ENCODE results near the gene CHD9. TPM values are rescaled to one million over a fixed set of nuclear protein-coding genes. Genes with fewer than 3 reads are reported as not detected.

CHD9 gene
- polyA plus RNA-seq, 3 donors = 15.8 to 26.1 (median 22.5) TPM

GRCh38 chr16:53069772-53070171 lies 15.0 kb downstream of the CHD9 start:
- Histone ChIP-seq H3K27ac (ENCODE audit: low read depth in 1 of 2, low read length in 2 of 2) (no peak overlapping the region), H3K79me2 (ENCODE audit: insufficient read depth, low read length) (peaks cover 7% of the 10 kb centered on the region)
- peaks cover 15 to 22% of the 10 kb centered on the region in 2 donors for H3K36me3 Mint-ChIP-seq

GRCh38 chr16:53071748-53072301 lies 17.0 kb downstream of the CHD9 start:
- Mint-ChIP-seq H3K9me3 (peaks cover 6 to 16% (median 12%) of the 10 kb centered on the region in 7 donors), H3K4me1 (peaks cover 39% of the 10 kb centered on the region)

More at GRCh38 chr16:53069772-53070171, 15.0 kb downstream of the CHD9 start:
- Mint-ChIP-seq H3K27me3 (ENCODE audit: low read depth in 3 of 3) (no peaks in the 10 kb centered on the region), H3K4me1 (peaks cover 41% of the 10 kb centered on the region), H3K9me3 (peaks cover 6 to 16% (median 11%) of the 10 kb centered on the region in 7 donors), H3K27ac (no peak overlapping the region), H3K4me3 (no peak overlapping the region)
- H3K4me3 ChIP-seq (replicated peaks in 1 of 3; ENCODE audit: low read depth in 2 of 3, low read length in 3 of 3) = no peak overlapping the region
- H3K9me3 ChIP-seq (replicated peaks in 1 of 2; ENCODE audit: control insufficient read depth in 1 of 2, insufficient read depth in 1 of 2, low read length in 2 of 2) = peaks cover 3 to 6% of the 10 kb centered on the region in 2 donors
- intact Hi-C loops (cut with micrococcal nuclease) = loop anchor here in 1 of 2 donors (10.0 kb wide), 1 partner anchor 45 kb away; no protein-coding TSS in a partner anchor
- no peak overlapping the region for H2AFZ ChIP-seq (ENCODE audit: insufficient read depth, low read depth, low read length, poor library complexity, severe bottlenecking)
- TF ChIP-seq CTCF (IDR thresholded peaks at IDR 0.05) = no peak
- H3K4me2 ChIP-seq (replicated peaks; ENCODE audit: extremely low read depth, low read length, poor library complexity, severe bottlenecking) = no peak overlapping the region
- DNase-seq = no peak
- peaks cover 14 to 15% of the 10 kb centered on the region in 2 donors for H3K4me1 ChIP-seq (ENCODE audit: control insufficient read depth in 1 of 2, insufficient read depth in 2 of 2, low read length in 2 of 2)
- no peaks in the 10 kb centered on the region for H4K20me1 ChIP-seq (ENCODE audit: insufficient read depth, low read length)
- WGBS (ENCODE audit: insufficient coverage) = no CpG with 5 or more reads among the region's 2 CpGs
- H3K9ac ChIP-seq (ENCODE audit: insufficient read depth, low read length, poor library complexity, severe bottlenecking) = no peak overlapping the region
- no peaks in the 10 kb centered on the region for H3K27me3 ChIP-seq (ENCODE audit: control insufficient read depth in 2 of 2, insufficient read depth in 2 of 2, low read length in 2 of 2)
- H3K36me3 ChIP-seq (replicated peaks in 1 of 2; ENCODE audit: control insufficient read depth in 1 of 2, insufficient read depth in 2 of 2, low read length in 2 of 2) = peaks cover 0 to 7% of the 10 kb centered on the region in 2 donors

More at GRCh38 chr16:53071748-53072301, 17.0 kb downstream of the CHD9 start:
- no peak overlapping the region for H3K27ac ChIP-seq (ENCODE audit: low read depth in 1 of 2, low read length in 2 of 2)
- no peaks in the 10 kb centered on the region for H3K27me3 ChIP-seq (ENCODE audit: control insufficient read depth in 2 of 2, insufficient read depth in 2 of 2, low read length in 2 of 2)
- TF ChIP-seq CTCF (IDR thresholded peaks at IDR 0.05) = no peak
- H3K9ac ChIP-seq (ENCODE audit: insufficient read depth, low read length, poor library complexity, severe bottlenecking) = no peak overlapping the region
- peaks cover 14 to 15% of the 10 kb centered on the region in 2 donors for H3K4me1 ChIP-seq (ENCODE audit: control insufficient read depth in 1 of 2, insufficient read depth in 2 of 2, low read length in 2 of 2)
- H3K36me3 Mint-ChIP-seq = peaks cover 15 to 22% of the 10 kb centered on the region in 2 donors
- H4K20me1 ChIP-seq (ENCODE audit: insufficient read depth, low read length) = no peaks in the 10 kb centered on the region
- WGBS (ENCODE audit: insufficient coverage) = 3% methylated on average over 5 of the region's 6 CpGs
- H3K4me3 Mint-ChIP-seq = no peak overlapping the region
- H3K27me3 Mint-ChIP-seq (ENCODE audit: low read depth in 3 of 3) = no peaks in the 10 kb centered on the region
- peaks cover 3 to 7% of the 10 kb centered on the region in 2 donors for H3K9me3 ChIP-seq (replicated peaks in 1 of 2; ENCODE audit: control insufficient read depth in 1 of 2, insufficient read depth in 1 of 2, low read length in 2 of 2)
- no peak for DNase-seq
- peak overlapping the region in 2 of 7 donors; percentile 44 to 72 for H3K27ac Mint-ChIP-seq
- H2AFZ ChIP-seq (ENCODE audit: insufficient read depth, low read depth, low read length, poor library complexity, severe bottlenecking) = no peak overlapping the region
- intact Hi-C loops (cut with micrococcal nuclease) = no loop called here
- H3K4me2 ChIP-seq (replicated peaks; ENCODE audit: extremely low read depth, low read length, poor library complexity, severe bottlenecking) = no peak overlapping the region
- peaks cover 0 to 7% of the 10 kb centered on the region in 2 donors for H3K36me3 ChIP-seq (replicated peaks in 1 of 2; ENCODE audit: control insufficient read depth in 1 of 2, insufficient read depth in 2 of 2, low read length in 2 of 2)
- no peak overlapping the region for H3K4me3 ChIP-seq (replicated peaks in 1 of 3; ENCODE audit: low read depth in 2 of 3, low read length in 3 of 3)
- peaks cover 8% of the 10 kb centered on the region for H3K79me2 ChIP-seq (ENCODE audit: insufficient read depth, low read length)
